Brain microvascular endothelial cell (primary cell): Measurements from ENCODE around the gene SLC4A2.
A peak's percentile ranks its signal among the peaks of the same experiment; 100 is the strongest.
"Not testable (repeated sequence)": the region's sequence is repeated elsewhere in the genome, so short reads cannot be mapped to it uniquely, and the experiment has no call there.

ENCODE experiments used
- DNase-seq: peaks from one replicate; pipeline ENCODE4 v3.0.0-alpha.2; 2020
- H3K27ac ChIP-seq: fragments of 250-450 bp; sonication (Bioruptor Pico); 2 replicates; pipeline ENCODE4 v1.5.1; 2020; ENCODE audit warnings: mild to moderate bottlenecking, moderate library complexity
- H3K27me3 ChIP-seq: fragments of 250-450 bp; sonication (Bioruptor Pico); replicated peaks from 2 replicates; pipeline ENCODE4 v1.5.1; 2020; ENCODE audit warnings: mild to moderate bottlenecking
- H3K36me3 ChIP-seq: fragments of 250-450 bp; sonication (Bioruptor Pico); replicated peaks from 2 replicates; pipeline ENCODE4 v1.5.1; 2020; ENCODE audit warnings: mild to moderate bottlenecking
- H3K4me3 ChIP-seq: 2 replicates; pipeline ENCODE4 v1.5.1; 2011; ENCODE audit warnings: low read depth, mild to moderate bottlenecking, control low read depth, low read length, moderate library complexity
- in situ Hi-C: cut with HindIII; loops from 2 replicates; pipeline ENCODE4 v1.10.0; 2017; ENCODE audit warnings: low sequenced_read_pairs, low pct_ligation_motif_present
- TF ChIP-seq, protein P1 (sequence below): IDR thresholded peaks from 2 replicates; pipeline ENCODE4 v1.5.1; 2011; ENCODE audit warnings: low read depth, mild to moderate bottlenecking, moderate library complexity, low read length, control low read depth, inconsistent platforms; ENCODE audit errors: missing control alignments

The SLC4A2 gene

DNA sequence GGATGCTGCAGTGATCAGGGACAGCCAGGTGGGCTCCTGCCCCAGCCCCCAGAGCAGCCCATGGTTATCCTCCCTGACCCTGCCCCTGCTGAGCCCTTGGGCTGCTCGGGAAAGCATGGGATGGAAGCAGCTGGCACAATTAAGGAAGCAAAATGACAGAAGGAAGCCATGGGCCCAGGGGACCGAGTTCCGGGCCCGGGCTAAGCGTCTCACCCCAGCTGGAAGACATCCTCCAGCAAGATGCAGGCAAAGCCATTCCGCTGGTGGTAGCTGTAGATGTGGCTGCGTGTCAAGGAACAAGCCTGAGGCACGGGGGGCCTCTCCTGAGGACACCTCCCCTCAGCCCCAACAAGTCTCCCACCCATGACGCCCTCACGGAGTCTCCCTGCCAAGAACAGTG lies 36.2 kb upstream of the SLC4A2 start:
- no peak overlapping the region for H3K27ac ChIP-seq
- H3K4me3 ChIP-seq: no peak overlapping the region
- in situ Hi-C loops: no loop called here
- peaks cover 24% of the 10 kb centered on the region for H3K27me3 ChIP-seq
- TF ChIP-seq, protein P1, sequence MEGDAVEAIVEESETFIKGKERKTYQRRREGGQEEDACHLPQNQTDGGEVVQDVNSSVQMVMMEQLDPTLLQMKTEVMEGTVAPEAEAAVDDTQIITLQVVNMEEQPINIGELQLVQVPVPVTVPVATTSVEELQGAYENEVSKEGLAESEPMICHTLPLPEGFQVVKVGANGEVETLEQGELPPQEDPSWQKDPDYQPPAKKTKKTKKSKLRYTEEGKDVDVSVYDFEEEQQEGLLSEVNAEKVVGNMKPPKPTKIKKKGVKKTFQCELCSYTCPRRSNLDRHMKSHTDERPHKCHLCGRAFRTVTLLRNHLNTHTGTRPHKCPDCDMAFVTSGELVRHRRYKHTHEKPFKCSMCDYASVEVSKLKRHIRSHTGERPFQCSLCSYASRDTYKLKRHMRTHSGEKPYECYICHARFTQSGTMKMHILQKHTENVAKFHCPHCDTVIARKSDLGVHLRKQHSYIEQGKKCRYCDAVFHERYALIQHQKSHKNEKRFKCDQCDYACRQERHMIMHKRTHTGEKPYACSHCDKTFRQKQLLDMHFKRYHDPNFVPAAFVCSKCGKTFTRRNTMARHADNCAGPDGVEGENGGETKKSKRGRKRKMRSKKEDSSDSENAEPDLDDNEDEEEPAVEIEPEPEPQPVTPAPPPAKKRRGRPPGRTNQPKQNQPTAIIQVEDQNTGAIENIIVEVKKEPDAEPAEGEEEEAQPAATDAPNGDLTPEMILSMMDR: no peak
- no peak for DNase-seq
- no peaks in the 10 kb centered on the region for H3K36me3 ChIP-seq

DNA sequence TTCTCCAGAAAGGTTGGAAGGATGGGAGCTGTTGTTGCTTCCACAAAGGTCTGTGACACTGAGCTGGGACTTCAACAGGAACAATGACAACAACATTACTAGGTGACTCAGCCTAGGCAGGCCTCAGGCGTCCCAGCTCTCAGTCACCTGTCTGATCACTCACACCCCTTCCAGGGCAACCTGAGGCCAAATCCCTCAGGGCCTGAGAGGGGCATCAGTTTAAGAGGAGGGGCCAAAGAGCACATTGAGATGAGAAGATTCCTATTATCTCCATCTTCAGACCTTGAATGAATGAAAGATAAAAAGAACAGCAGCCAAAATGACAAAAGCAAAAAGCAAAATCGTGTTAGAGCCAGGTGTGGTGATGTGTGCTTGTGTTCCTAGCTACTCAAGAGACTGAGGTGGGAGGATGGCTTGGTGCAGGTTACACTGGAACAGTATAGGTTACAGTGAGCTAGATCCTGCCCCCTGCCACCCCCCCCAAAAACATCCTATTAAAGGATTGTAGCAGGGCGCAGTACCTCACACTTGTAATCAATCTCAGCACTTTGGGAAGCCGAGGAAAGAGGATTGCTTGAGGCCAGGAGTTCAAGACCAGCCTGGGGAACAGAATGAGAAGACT lies 34.8 kb upstream of the SLC4A2 start, which contains the start of gene ATG9B:
TSS of gene ATG9B (minus strand) at position 60 of the 622 bp plus-strand sequence. CDS start 71 bp downstream, outside the sequence.
- Histone ChIP-seq H3K27ac (no peak within 1 kb of the TSS), H3K4me3 (no peak within 1 kb of the TSS), H3K27me3 (peaks cover 13% of the 10 kb centered on the region), H3K36me3 (no peaks in the 10 kb centered on the region)
- TF ChIP-seq, protein P1: no peak
- no peak for DNase-seq
- in situ Hi-C loops: no loop called here

DNA sequence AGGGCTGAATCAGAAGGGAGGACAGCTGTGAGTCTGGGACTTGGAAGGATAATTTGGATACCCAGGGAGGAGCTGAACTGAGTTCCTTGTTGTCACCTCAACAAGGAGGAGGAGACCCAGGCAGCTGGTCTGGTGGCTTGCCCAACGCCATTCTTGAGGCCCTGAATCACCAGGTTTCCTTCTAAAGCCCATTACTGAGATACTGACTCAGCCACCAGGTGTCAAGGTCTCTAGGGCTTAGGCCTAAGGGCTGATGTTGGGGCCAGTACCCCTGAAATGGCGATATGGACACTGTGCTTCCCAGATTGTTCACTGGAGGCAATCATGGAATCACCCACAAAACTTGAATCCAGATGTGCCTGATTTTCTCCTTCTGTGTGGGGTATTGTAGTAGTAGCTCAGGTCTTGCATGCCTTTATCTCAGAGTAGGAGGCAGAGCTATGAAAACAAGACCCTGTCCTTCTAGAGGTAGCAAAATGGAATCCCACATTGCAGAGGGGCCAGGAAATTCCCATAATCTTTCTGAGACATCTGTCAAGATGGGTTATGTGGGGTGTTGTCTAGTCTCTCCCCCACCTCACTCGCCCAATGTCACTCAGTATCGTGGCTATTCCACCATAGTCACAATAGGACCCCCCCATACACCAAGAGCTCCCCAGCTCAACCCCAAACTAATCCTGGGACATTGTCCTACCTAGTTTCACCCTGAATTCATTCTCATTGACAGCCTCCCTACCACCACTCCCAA lies 33.3 kb upstream of the SLC4A2 start:
- in situ Hi-C loops: no loop called here
- Histone ChIP-seq H3K36me3 (no peaks in the 10 kb centered on the region), H3K27me3 (no peaks in the 10 kb centered on the region), H3K4me3 (no peak overlapping the region), H3K27ac (no peak overlapping the region)
- TF ChIP-seq, protein P1: no peak
- no peak for DNase-seq

DNA sequence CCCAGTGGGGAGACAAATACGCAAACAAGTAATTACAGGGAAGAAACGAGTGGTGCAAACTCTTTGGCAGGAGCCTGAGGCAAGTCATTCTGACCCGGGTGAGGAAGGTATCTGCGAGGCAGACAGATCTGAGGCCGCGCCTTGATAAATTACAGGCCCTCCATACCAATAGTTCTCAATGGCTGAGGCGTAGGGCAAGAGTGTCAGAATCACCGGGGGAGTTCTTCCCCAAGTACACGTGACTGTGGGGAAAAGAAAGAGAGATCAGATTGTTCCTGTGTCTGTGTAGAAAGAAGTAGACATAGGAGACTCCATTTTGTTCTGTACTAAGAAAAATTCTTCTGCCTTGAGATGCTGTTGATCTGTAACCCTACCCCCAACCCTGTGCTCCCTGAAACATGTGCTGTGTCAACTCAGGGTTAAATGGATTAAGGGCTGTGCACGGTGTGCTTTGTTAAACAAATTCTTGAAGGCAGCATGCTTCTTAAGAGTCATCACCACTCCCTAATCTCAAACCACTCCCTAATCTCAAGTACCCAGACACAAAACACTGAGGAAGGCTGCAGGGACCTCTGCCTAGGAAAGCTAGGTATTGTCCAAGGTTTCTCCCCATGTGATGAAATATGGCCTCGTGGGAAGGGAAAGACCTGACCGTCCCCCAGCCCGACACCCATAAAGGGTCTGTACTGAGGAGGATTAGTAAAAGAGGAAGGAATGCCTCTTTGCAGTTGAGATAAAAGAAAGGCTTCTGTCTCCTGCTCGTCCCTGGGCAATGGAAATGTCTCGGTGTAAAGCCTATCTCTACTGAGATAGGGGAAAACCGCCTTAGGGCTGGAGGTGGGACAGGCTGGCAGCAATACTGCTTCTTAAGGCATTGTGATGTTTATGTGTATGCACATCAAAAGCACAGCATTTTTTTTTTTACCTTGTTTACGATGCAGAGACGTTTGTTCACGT lies 32.3 kb upstream of the SLC4A2 start:
- in situ Hi-C loops, H3K4me3 ChIP-seq, H3K27me3 ChIP-seq, H3K36me3 ChIP-seq, H3K27ac ChIP-seq, DNase-seq: not testable (repeated sequence)

DNA sequence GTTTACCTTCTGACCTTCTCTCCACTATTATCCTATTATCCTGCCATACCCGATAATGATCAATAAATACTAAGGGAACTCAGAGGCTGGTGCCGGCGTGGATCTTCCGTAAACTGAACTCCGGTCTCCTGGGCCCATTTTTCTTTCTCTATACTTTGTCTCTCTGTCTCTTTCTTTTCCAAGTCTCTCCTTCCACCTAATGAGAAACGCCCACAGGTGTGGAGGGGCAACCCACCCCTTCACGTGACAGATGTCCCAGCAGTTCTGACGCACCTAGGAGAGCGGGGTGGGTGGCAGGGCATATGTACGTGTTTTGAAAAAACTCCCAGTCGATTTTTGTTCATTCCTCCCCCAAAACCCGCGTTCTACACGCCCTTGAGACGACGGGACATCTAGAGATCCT lies 31.7 kb upstream of the SLC4A2 start:
- H3K27me3 ChIP-seq, in situ Hi-C loops, DNase-seq, H3K36me3 ChIP-seq: not testable (repeated sequence)
- H3K4me3 ChIP-seq: peak overlapping the region; percentile 85
- peak overlapping the region; percentile 72 for H3K27ac ChIP-seq

DNA sequence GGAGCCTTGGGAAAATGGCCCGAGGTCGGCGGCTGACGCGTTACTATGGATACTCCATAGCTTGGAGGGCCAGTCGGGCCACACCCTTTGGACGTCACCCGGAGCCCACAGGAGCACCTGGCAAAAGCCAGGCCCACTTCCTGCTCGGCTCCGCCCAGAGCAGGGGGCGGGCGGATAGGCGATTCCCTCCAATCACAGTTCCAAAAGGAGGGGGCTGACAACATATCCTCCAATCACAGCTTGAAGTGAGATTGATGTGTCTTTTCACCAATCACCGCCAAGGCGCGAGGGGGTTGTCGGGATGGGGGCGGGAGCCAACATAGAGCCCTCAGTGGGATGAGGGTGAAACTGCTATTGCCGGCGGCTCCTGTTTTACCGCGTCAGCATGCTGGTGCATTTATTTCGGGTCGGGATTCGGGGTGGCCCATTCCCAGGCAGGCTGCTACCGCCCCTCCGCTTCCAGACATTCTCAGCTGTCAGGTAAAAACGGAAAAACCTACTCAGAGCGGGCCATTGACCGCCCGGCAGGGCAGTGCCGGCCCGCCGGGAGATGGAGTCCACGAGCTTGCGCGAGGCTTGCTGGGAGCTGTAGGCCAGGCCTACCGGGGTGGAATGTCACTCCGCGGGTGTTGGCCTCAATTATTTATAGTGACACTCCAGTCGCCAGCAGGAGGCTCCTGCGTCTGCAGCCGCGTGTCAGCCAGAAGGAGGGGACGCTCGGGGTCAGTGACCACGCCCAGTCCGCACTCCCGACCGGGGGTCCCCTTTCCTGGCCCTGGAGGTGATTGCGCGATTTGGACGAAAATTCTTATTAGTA lies 31.1 kb upstream of the SLC4A2 start, which contains the start of gene ABCB8:
TSS of gene ABCB8 (plus strand) at position 320 of the 817 bp plus-strand sequence. CDS start at position 386, 66 bp downstream.
- TF ChIP-seq, protein P1: peak; percentile 58
- in situ Hi-C loops: no loop called here
- Histone ChIP-seq H3K36me3 (peaks cover 4% of the 10 kb centered on the region), H3K4me3 (peak within 1 kb of the TSS; percentile 85), H3K27me3 (no peaks in the 10 kb centered on the region), H3K27ac (peak within 1 kb of the TSS; percentile 72)
- DNase-seq: peak; percentile 99
